Endothelial cell of umbilical vein (primary cell): ENCODE results near the gene MAG. TPM values are rescaled to one million over a fixed set of nuclear protein-coding genes. Genes with fewer than 3 reads are reported as not detected.

Experiments used
- BruUV-seq: library from RNA; stranded (reverse); fragments of 400-500 nt; replicated peaks from 2 replicates; lab custom pipeline; 2021; lab: Mats Ljungman, UMichigan
- CTCF ChIA-PET: fragments of 300-600, 350-600 bp; sonication (Branson Sonifier 250); formaldehyde crosslinking; loops from one replicate; lab custom pipeline; 2021; ENCODE audit warnings: antibody characterized with exemption, inconsistent platforms; lab: Charles Lee
- POLR2A ChIA-PET: fragments of 300-600, 350-600 bp; sonication (Branson Sonifier 250); formaldehyde crosslinking; loops from one replicate; lab custom pipeline; 2021; ENCODE audit warnings: antibody characterized with exemption, inconsistent platforms; lab: Charles Lee
- DNase-seq: peaks from one replicate; pipeline ENCODE4 v3.0.0-alpha.2; 2011; ENCODE audit warnings: low read depth, low spot score
- FAIRE-seq: peaks from 2 replicates; lab custom pipeline; 2011; peaks lifted over from hg19 to GRCh38; lab: Jason Lieb, UNC
- H2AFZ ChIP-seq: 2 replicates; pipeline ENCODE4 v1.6.0; 2012; ENCODE audit warnings: low read depth, low read length, control low read depth, inconsistent platforms
- H3K27ac ChIP-seq: 2 replicates; pipeline ENCODE4 v1.5.1; 2011; ENCODE audit warnings: low read depth, mild to moderate bottlenecking, control low read depth, low read length, moderate library complexity; ENCODE audit not compliant: insufficient read depth
- H3K27me3 ChIP-seq, 2 experiments: 2 replicates each; pipeline versions ENCODE4 v1.6.0 to v1.6.1; 2011; ENCODE audit warnings: low read length in 2 of 2, mixed read lengths in 1 of 2; ENCODE audit not compliant: control insufficient read depth in 2 of 2, insufficient read depth in 2 of 2
- H3K36me3 ChIP-seq, 2 experiments: 2 replicates in 1 of 2; 3 replicates in 1 of 2; pipeline ENCODE4 v1.5.1; 2011; ENCODE audit warnings: low read length in 2 of 2, mild to moderate bottlenecking in 1 of 2, moderate library complexity in 1 of 2; ENCODE audit not compliant: control insufficient read depth in 2 of 2, insufficient read depth in 2 of 2; ENCODE audit errors: extremely low read depth in 1 of 2
- H3K4me1 ChIP-seq: 3 replicates; pipeline ENCODE4 v1.5.1; 2011; ENCODE audit warnings: mild to moderate bottlenecking, low read length; ENCODE audit not compliant: control insufficient read depth, insufficient read depth; ENCODE audit errors: extremely low read depth
- H3K4me2 ChIP-seq: 2 replicates; pipeline ENCODE4 v1.6.1; 2011; ENCODE audit warnings: low read length, control low read depth, mixed read lengths; ENCODE audit not compliant: insufficient read depth
- H3K4me3 ChIP-seq, 3 experiments: fragments of 200-600 bp in 1 of 3; sonication (generic), shearing (Covaris generic) in 1 of 3; replicated peaks in 1 of 3; 2 replicates each; pipeline ENCODE4 v1.5.1; 2011 to 2016; ENCODE audit warnings: control low read depth in 3 of 3, low read length in 3 of 3, mild to moderate bottlenecking in 2 of 3, inconsistent platforms in 1 of 3, low read depth in 1 of 3, moderate library complexity in 1 of 3; ENCODE audit not compliant: insufficient read depth in 1 of 3
- H3K79me2 ChIP-seq: 2 replicates; pipeline ENCODE4 v1.6.0; 2012; ENCODE audit warnings: low read length, inconsistent platforms; ENCODE audit not compliant: control insufficient read depth, insufficient read depth
- H3K9ac ChIP-seq: replicated peaks from 2 replicates; pipeline ENCODE3; 2011; ENCODE audit warnings: low read length, control low read depth; ENCODE audit not compliant: insufficient read depth; ENCODE audit errors: extremely low read depth
- H3K9me1 ChIP-seq: replicated peaks from 3 replicates; pipeline ENCODE4 v1.6.0; 2011; ENCODE audit warnings: mild to moderate bottlenecking, low read length; ENCODE audit not compliant: control insufficient read depth, insufficient read depth; ENCODE audit errors: extremely low read depth
- H3K9me3 ChIP-seq: replicated peaks from 2 replicates; pipeline ENCODE4 v1.5.1; 2012; ENCODE audit warnings: low read length, inconsistent platforms; ENCODE audit not compliant: control insufficient read depth, insufficient read depth
- H4K20me1 ChIP-seq: replicated peaks from 2 replicates; pipeline ENCODE3; 2011; ENCODE audit warnings: mild to moderate bottlenecking, low read length; ENCODE audit not compliant: control insufficient read depth, insufficient read depth; ENCODE audit errors: extremely low read depth
- EZH2 ChIP-seq: IDR thresholded peaks from 2 replicates; pipeline ENCODE4 v1.6.1; 2012; ENCODE audit warnings: borderline replicate concordance, low read depth, mild to moderate bottlenecking, moderate library complexity, low read length, inconsistent platforms; ENCODE audit not compliant: severe bottlenecking
- FOS ChIP-seq: IDR thresholded peaks from 2 replicates; pipeline ENCODE4 v1.6.1; 2011; ENCODE audit warnings: mild to moderate bottlenecking, low read length, moderate library complexity, borderline replicate concordance; ENCODE audit not compliant: insufficient read depth
- GATA2 ChIP-seq: IDR thresholded peaks from 2 replicates; pipeline ENCODE4 v1.7.0; 2011; ENCODE audit warnings: low read depth, mild to moderate bottlenecking, moderate library complexity, mixed read lengths, low read length; ENCODE audit not compliant: insufficient read length, insufficient read depth
- JUN ChIP-seq: IDR thresholded peaks from 2 replicates; pipeline ENCODE4 v1.6.1; 2011; ENCODE audit warnings: borderline replicate concordance, low read depth; ENCODE audit not compliant: insufficient read length, insufficient read depth
- MYC ChIP-seq: IDR thresholded peaks from one replicate; pipeline ENCODE4 v1.6.1; 2011; ENCODE audit warnings: mild to moderate bottlenecking, low read depth, low read length
- POLR2A ChIP-seq: IDR thresholded peaks from 2 replicates; pipeline ENCODE4 v1.6.1; 2012; ENCODE audit warnings: low read depth, mild to moderate bottlenecking, control low read depth, low read length
- POLR2AphosphoS5 ChIP-seq: IDR thresholded peaks from 2 replicates; pipeline ENCODE4 v1.6.1; 2012; ENCODE audit warnings: low read depth, mild to moderate bottlenecking, control low read depth, low read length, moderate library complexity; ENCODE audit not compliant: insufficient read depth
- dilution Hi-C: fragments of 300-500 bp; cut with MboI; formaldehyde crosslinking; loops from one replicate; pipeline ENCODE4 v1.15.0; 2019; ENCODE audit warnings: low sequenced_read_pairs; ENCODE audit not compliant: extremely low pct_ligation_motif_present
- intact Hi-C: fragments of 100-400 bp; cut with micrococcal nuclease; formaldehyde crosslinking; loops from one replicate; pipeline ENCODE4 v1.10.0; 2022
- polyA plus RNA-seq, 4 experiments: library from polyadenylated mRNA; depleted of rRNA in 3 of 4; stranded (reverse) in 3 of 4; unstranded in 1 of 4; fragments of >200 nt; gene quantifications; 2 replicates each; pipeline versions ENCODE4 v1.2.1 to v1.2.3, GENCODE V29; 2011 to 2012; ENCODE audit warnings: missing spikeins in 1 of 4
- total RNA-seq: library from RNA; stranded (reverse); gene quantifications from 2 replicates; pipeline ENCODE4 v1.2.3, GENCODE V29; 2021
- TF ChIP-seq, protein P1 (sequence below): IDR thresholded peaks from 2 replicates; pipeline ENCODE4 v1.6.1; 2011; ENCODE audit not compliant: insufficient read depth, insufficient read length
- TF ChIP-seq, protein P2 (sequence below), 2 donors: IDR thresholded peaks; 1 replicate in 1 of 2; 2 replicates in 1 of 2; pipeline ENCODE4 v1.5.1; 2011; ENCODE audit warnings: low read length in 2 of 2, mild to moderate bottlenecking in 2 of 2, moderate library complexity in 2 of 2, control low read depth in 1 of 2, inconsistent platforms in 1 of 2, low read depth in 1 of 2; ENCODE audit not compliant: insufficient read depth in 1 of 2; ENCODE audit errors: extremely low read depth in 1 of 2

Gene MAG
- total and polyA plus RNA-seq, 2 donors (not counting 3 experiments of a cell fraction or from before 2014, with no cell fraction given), result not detected

DNA sequence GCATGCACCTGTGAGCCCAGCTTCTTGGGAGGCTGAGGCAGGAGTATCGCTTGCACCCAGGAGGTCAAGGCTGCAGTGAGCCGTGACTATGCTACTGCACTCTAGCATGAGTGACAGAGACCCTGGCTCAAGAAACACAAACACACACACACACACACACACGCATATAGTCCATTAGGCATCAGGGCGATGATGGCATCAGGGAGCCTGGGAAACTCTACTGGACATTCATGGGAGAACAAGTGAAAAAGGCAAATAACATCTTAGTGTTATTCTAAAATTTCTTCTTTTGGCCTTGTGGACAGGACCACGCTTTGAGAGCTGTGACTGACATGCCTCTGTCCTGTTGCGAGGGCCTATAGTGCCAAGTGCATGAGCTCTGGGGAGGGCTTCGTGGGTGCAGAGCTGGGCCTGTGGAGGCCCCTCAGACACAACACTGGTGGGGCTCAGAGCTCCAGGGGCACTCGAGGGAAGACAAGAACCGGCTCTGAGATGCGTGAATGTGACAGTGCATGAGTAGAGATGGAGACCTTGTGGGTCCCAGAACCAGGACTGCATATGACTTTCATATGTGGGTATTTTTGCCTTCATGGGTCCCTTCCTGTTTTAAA, 31.2 kb upstream of the MAG start:
- TF ChIP-seq JUN, result no peak
- no peak for TF ChIP-seq POLR2A
- TF ChIP-seq, protein P1, sequence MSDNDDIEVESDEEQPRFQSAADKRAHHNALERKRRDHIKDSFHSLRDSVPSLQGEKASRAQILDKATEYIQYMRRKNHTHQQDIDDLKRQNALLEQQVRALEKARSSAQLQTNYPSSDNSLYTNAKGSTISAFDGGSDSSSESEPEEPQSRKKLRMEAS, result no peak
- TF ChIP-seq, protein P2, sequence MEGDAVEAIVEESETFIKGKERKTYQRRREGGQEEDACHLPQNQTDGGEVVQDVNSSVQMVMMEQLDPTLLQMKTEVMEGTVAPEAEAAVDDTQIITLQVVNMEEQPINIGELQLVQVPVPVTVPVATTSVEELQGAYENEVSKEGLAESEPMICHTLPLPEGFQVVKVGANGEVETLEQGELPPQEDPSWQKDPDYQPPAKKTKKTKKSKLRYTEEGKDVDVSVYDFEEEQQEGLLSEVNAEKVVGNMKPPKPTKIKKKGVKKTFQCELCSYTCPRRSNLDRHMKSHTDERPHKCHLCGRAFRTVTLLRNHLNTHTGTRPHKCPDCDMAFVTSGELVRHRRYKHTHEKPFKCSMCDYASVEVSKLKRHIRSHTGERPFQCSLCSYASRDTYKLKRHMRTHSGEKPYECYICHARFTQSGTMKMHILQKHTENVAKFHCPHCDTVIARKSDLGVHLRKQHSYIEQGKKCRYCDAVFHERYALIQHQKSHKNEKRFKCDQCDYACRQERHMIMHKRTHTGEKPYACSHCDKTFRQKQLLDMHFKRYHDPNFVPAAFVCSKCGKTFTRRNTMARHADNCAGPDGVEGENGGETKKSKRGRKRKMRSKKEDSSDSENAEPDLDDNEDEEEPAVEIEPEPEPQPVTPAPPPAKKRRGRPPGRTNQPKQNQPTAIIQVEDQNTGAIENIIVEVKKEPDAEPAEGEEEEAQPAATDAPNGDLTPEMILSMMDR (IDR thresholded peaks at IDR 0.05; ENCODE audit: extremely low read depth in 1 of 2, insufficient read depth in 1 of 2, low read depth in 1 of 2, low read length in 2 of 2), result no peak
- TF ChIP-seq FOS, result no peak
- TF ChIP-seq EZH2, result no peak
- no peak for TF ChIP-seq GATA2
- no peak for TF ChIP-seq POLR2AphosphoS5
- TF ChIP-seq MYC, result no peak
- H3K4me1 ChIP-seq, result no peaks in the 10 kb centered on the region
- no peaks in the 10 kb centered on the region for H4K20me1 ChIP-seq
- H3K9ac ChIP-seq, result no peak overlapping the region
- H3K9me3 ChIP-seq, result no peaks in the 10 kb centered on the region
- H3K4me2 ChIP-seq, result no peak overlapping the region
- FAIRE-seq (no peak), DNase-seq (no peak)
- H3K27ac ChIP-seq, result no peak overlapping the region
- intact Hi-C loops, result loop anchor here (10.0 kb wide), 1 partner anchor 226 kb away; the partner anchor contains the start of gene SCN1B
- no peak overlapping the region for H3K4me3 ChIP-seq
- H3K36me3 ChIP-seq, result no peaks in the 10 kb centered on the region
- ChIA-PET POLR2A (no interaction called here), CTCF (interaction anchor here (0.7 kb wide), 1 partner anchor 107 kb away, joined by 3 read pairs; the partner anchor contains the start of gene FXYD5)
- H3K9me1 ChIP-seq, result no peaks in the 10 kb centered on the region
- H3K79me2 ChIP-seq, result no peaks in the 10 kb centered on the region
- dilution Hi-C loops, result no loop called here
- H3K27me3 ChIP-seq, result peaks cover 0 to 2% of the 10 kb centered on the region in 2 experiments
- no peak overlapping the region for H2AFZ ChIP-seq
- no TSS peak for BruUV-seq
